B cell (primary cell): ENCODE measurements around the gene RAP1A. TPM values are rescaled to one million over a fixed set of nuclear protein-coding genes. Genes with fewer than 3 reads are reported as not detected.

Experiments used
- ATAC-seq: fragments of 200-7000 bp; cut with Tn5 transposase; one replicate; pipeline ENCODE4 v1.10.0; 2021; ENCODE audit warnings: low read depth, mild to moderate bottlenecking, moderate number of reproducible peaks, moderate library complexity
- CTCF ChIA-PET: fragments of 350-600 bp; sonication (Branson Sonifier 250); formaldehyde crosslinking; loops from one replicate; lab custom pipeline; 2021; ENCODE audit warnings: antibody characterized with exemption, inconsistent platforms; lab: Charles Lee
- POLR2A ChIA-PET: fragments of 350-600 bp; sonication (Branson Sonifier 250); formaldehyde crosslinking; loops from one replicate; lab custom pipeline; 2021; ENCODE audit warnings: antibody characterized with exemption; lab: Charles Lee
- DNase-seq: peaks from one replicate; pipeline ENCODE4 v3.0.0; 2013
- H2AFZ ChIP-seq: 2 replicates; pipeline ENCODE4 v1.6.1; 2012; ENCODE audit warnings: mild to moderate bottlenecking, low read depth, low read length; ENCODE audit not compliant: insufficient read depth, poor library complexity, severe bottlenecking
- H3K27ac ChIP-seq, 2 donors: 1 replicate in 1 of 2; 2 replicates in 1 of 2; pipeline ENCODE4 v1.5.1; 2012 to 2013; ENCODE audit warnings: low read length in 2 of 2, mild to moderate bottlenecking in 2 of 2, moderate library complexity in 1 of 2
- H3K27me3 ChIP-seq, 4 experiments: fragments of 200-600 bp in 1 of 4; sonication (generic) in 1 of 4; replicated peaks in 1 of 4; 1 replicate in 2 of 4; 2 replicates in 2 of 4; pipeline versions ENCODE4 v1.6.1 to v1.7.0; 2013 to 2016; ENCODE audit warnings: low read length in 3 of 4, mild to moderate bottlenecking in 2 of 4, mixed read lengths in 1 of 4, moderate library complexity in 1 of 4; ENCODE audit not compliant: insufficient read depth in 4 of 4, control insufficient read depth in 3 of 4; ENCODE audit errors: control extremely low read depth in 1 of 4
- H3K36me3 ChIP-seq, 2 experiments: replicated peaks in 1 of 2; 1 replicate in 1 of 2; 2 replicates in 1 of 2; pipeline versions ENCODE4 v1.6.1 to v1.7.1; 2013; ENCODE audit warnings: low read length in 1 of 2; ENCODE audit not compliant: insufficient read depth in 2 of 2, control insufficient read depth in 1 of 2; ENCODE audit errors: control extremely low read depth in 1 of 2, extremely low read depth in 1 of 2
- H3K4me1 ChIP-seq, 2 donors: fragments of 200-600 bp in 1 of 2; sonication (generic) in 1 of 2; 1 replicate in 1 of 2; 2 replicates in 1 of 2; pipeline versions ENCODE4 v1.5.1 to v1.6.1; 2013 to 2017; ENCODE audit warnings: low read length in 2 of 2; ENCODE audit not compliant: control insufficient read depth in 2 of 2, insufficient read depth in 2 of 2
- H3K4me2 ChIP-seq: replicated peaks from 2 replicates; pipeline ENCODE3; 2012; ENCODE audit warnings: mild to moderate bottlenecking, low read depth, low read length; ENCODE audit not compliant: poor library complexity, severe bottlenecking
- H3K4me3 ChIP-seq, 5 experiments: fragments of 200-600 bp in 1 of 5; sonication (generic) in 1 of 5; 1 replicate in 3 of 5; 2 replicates in 2 of 5; pipeline versions ENCODE4 v1.5.1 to v1.7.0; 2011 to 2016; ENCODE audit warnings: low read length in 4 of 5, mild to moderate bottlenecking in 4 of 5, low read depth in 2 of 5, control low read depth in 1 of 5, moderate library complexity in 1 of 5; ENCODE audit not compliant: insufficient read depth in 1 of 5; ENCODE audit errors: control extremely low read depth in 1 of 5, extremely low read depth in 1 of 5
- H3K79me2 ChIP-seq: fragments of 200-600 bp; sonication (generic); one replicate; pipeline ENCODE4 v1.6.0; 2016; ENCODE audit warnings: low read length; ENCODE audit not compliant: control insufficient read depth, insufficient read depth
- H3K9ac ChIP-seq: fragments of 200-600 bp; sonication (generic); 2 replicates; pipeline ENCODE4 v1.6.1; 2017; ENCODE audit warnings: mild to moderate bottlenecking, low read length, moderate library complexity
- H3K9me3 ChIP-seq, 3 donors: one replicate each; pipeline versions ENCODE4 v1.6.1 to v1.7.1; 2013; ENCODE audit warnings: low read length in 2 of 3; ENCODE audit not compliant: control insufficient read depth in 2 of 3, insufficient read depth in 1 of 3; ENCODE audit errors: control extremely low read depth in 1 of 3
- H4K20me1 ChIP-seq: 2 replicates; pipeline ENCODE4 v1.6.0; 2012; ENCODE audit warnings: mild to moderate bottlenecking, low read length; ENCODE audit not compliant: insufficient read depth, control insufficient read depth, poor library complexity, severe bottlenecking
- H3K27ac Mint-ChIP-seq: one replicate; pipeline ENCODE4 v1.8.0; 2021; ENCODE audit warnings: mixed read lengths
- H3K27me3 Mint-ChIP-seq: one replicate; pipeline ENCODE4 v1.8.0; 2021; ENCODE audit warnings: mixed read lengths
- H3K4me1 Mint-ChIP-seq: one replicate; pipeline ENCODE4 v1.8.0; 2021; ENCODE audit warnings: mixed read lengths
- H3K4me3 Mint-ChIP-seq: one replicate; pipeline ENCODE4 v1.8.0; 2021; ENCODE audit warnings: mixed read lengths
- H3K9me3 Mint-ChIP-seq: one replicate; pipeline ENCODE4 v1.8.0; 2022; ENCODE audit warnings: mixed read lengths; ENCODE audit not compliant: insufficient read depth
- EZH2 ChIP-seq: IDR thresholded peaks from 2 replicates; pipeline ENCODE4 v1.6.1; 2012; ENCODE audit warnings: borderline replicate concordance, low read depth, mild to moderate bottlenecking, moderate library complexity, low read length; ENCODE audit not compliant: insufficient read depth, poor library complexity, severe bottlenecking
- WGBS: methylation state at CpG from one replicate; pipeline ENCODE4 v1.1.5; 2013; ENCODE audit warnings: missing lambda C conversion rate; ENCODE audit not compliant: insufficient coverage; 5-methylcytosine and 5-hydroxymethylcytosine counted together
- intact Hi-C: fragments of 100-400 bp; cut with micrococcal nuclease; formaldehyde crosslinking; loops from one replicate; pipeline ENCODE4 v1.10.0; 2022
- polyA plus RNA-seq: library from polyadenylated mRNA; depleted of rRNA; stranded (reverse); fragments of >200 nt; gene quantifications from 2 replicates; pipeline ENCODE4 v1.2.3, GENCODE V29; 2012
- total RNA-seq, 2 donors: library from RNA; stranded (reverse); fragments of 120-200 nt in 1 of 2; gene quantifications; 1 replicate in 1 of 2; 2 replicates in 1 of 2; pipeline versions ENCODE4 v1.2.3 to v1.2.4, GENCODE V29; 2013 to 2022
- TF ChIP-seq, protein P1 (sequence below): fragments of 200-600 bp; IDR thresholded peaks from one replicate; pipeline ENCODE4 v1.8.0; 2022; ENCODE audit warnings: antibody characterized with exemption, mild to moderate bottlenecking

RAP1A gene
- total and polyA plus RNA-seq, 2 donors (not counting 1 experiment from before 2014, with no cell fraction given), result 32.6 to 75.3 TPM

GRCh38 chr1:111672331-111672730 is 52.7 kb downstream of the RAP1A start:
- no peak for TF ChIP-seq EZH2
- TF ChIP-seq, protein P1, sequence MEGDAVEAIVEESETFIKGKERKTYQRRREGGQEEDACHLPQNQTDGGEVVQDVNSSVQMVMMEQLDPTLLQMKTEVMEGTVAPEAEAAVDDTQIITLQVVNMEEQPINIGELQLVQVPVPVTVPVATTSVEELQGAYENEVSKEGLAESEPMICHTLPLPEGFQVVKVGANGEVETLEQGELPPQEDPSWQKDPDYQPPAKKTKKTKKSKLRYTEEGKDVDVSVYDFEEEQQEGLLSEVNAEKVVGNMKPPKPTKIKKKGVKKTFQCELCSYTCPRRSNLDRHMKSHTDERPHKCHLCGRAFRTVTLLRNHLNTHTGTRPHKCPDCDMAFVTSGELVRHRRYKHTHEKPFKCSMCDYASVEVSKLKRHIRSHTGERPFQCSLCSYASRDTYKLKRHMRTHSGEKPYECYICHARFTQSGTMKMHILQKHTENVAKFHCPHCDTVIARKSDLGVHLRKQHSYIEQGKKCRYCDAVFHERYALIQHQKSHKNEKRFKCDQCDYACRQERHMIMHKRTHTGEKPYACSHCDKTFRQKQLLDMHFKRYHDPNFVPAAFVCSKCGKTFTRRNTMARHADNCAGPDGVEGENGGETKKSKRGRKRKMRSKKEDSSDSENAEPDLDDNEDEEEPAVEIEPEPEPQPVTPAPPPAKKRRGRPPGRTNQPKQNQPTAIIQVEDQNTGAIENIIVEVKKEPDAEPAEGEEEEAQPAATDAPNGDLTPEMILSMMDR, result no peak

GRCh38 chr1:111677604-111678003 is 58.0 kb downstream of the RAP1A start:
- CTCF ChIA-PET, result interaction anchor here (0.9 to 1.3 kb wide), 4 partner anchors 12 to 170 kb away, joined by 3 to 4 read pairs (median 3); no protein-coding TSS in a partner anchor
- H2AFZ ChIP-seq, result no peak overlapping the region
- ATAC-seq, result no peak
- no peak for DNase-seq
- WGBS, result 100% methylated on average over 4 of the region's 6 CpGs
- H3K4me1 ChIP-seq, result no peaks in the 10 kb centered on the region
- no peaks in the 10 kb centered on the region for H3K27me3 Mint-ChIP-seq
- peaks cover 32% of the 10 kb centered on the region for H3K4me1 Mint-ChIP-seq
- intact Hi-C loops, result no loop called here
- POLR2A ChIA-PET, result no interaction called here
- H4K20me1 ChIP-seq, result peaks cover 57% of the 10 kb centered on the region
- no peak overlapping the region for H3K4me2 ChIP-seq
- no peak for TF ChIP-seq EZH2
- TF ChIP-seq, protein P1, result no peak
- no peak overlapping the region for H3K27ac Mint-ChIP-seq
- H3K9me3 ChIP-seq, result peaks cover 0 to 32% (median 2%) of the 10 kb centered on the region in 3 donors
- peaks cover 92% of the 10 kb centered on the region for H3K79me2 ChIP-seq
- H3K4me3 Mint-ChIP-seq, result no peak overlapping the region
- no peak overlapping the region for H3K4me3 ChIP-seq
- H3K9me3 Mint-ChIP-seq, result peaks cover 8% of the 10 kb centered on the region
- peaks cover 0 to 30% of the 10 kb centered on the region in 2 experiments for H3K36me3 ChIP-seq
- H3K9ac ChIP-seq, result no peak overlapping the region
- no peaks in the 10 kb centered on the region for H3K27me3 ChIP-seq
- H3K27ac ChIP-seq, result no peak overlapping the region

More at GRCh38 chr1:111672331-111672730, 52.7 kb downstream of the RAP1A start:
- H3K79me2 ChIP-seq, result peaks cover 99% of the 10 kb centered on the region
- ATAC-seq (no peak), DNase-seq (no peak)
- peak overlapping the region in 1 of 2 donors; percentile 1 for H3K27ac ChIP-seq
- no peak overlapping the region for H3K4me3 ChIP-seq
- H3K4me1 Mint-ChIP-seq, result peaks cover 50% of the 10 kb centered on the region
- peaks cover 2% of the 10 kb centered on the region for H3K9me3 Mint-ChIP-seq
- peaks cover 0 to 4% of the 10 kb centered on the region in 2 donors for H3K4me1 ChIP-seq
- 100% methylated on average over 1 of the region's 2 CpGs for WGBS
- no peak overlapping the region for H3K4me2 ChIP-seq
- H3K9me3 ChIP-seq, result peaks cover 0 to 10% (median 0%) of the 10 kb centered on the region in 3 donors
- no peaks in the 10 kb centered on the region for H3K27me3 ChIP-seq
- intact Hi-C loops, result no loop called here
- H4K20me1 ChIP-seq, result peaks cover 49% of the 10 kb centered on the region
- H3K27me3 Mint-ChIP-seq, result no peaks in the 10 kb centered on the region
- H2AFZ ChIP-seq, result no peak overlapping the region
- no peak overlapping the region for H3K27ac Mint-ChIP-seq
- no peak overlapping the region for H3K9ac ChIP-seq
- POLR2A ChIA-PET, result no interaction called here
- H3K36me3 ChIP-seq, result peaks cover 2 to 20% of the 10 kb centered on the region in 2 experiments
- H3K4me3 Mint-ChIP-seq, result no peak overlapping the region
- CTCF ChIA-PET, result interaction anchor here (0.8 kb wide), 1 partner anchor 109 kb away, joined by 3 read pairs; no protein-coding TSS in a partner anchor
